Measurements from ENCODE around the gene SPRR2B.
"Not testable (repeated sequence)": the region's sequence is repeated elsewhere in the genome, so short reads cannot be mapped to it uniquely, and the experiment has no call there.

SPRR2B gene

GRCh38 chr1:153032677-153033308, 38.6 kb downstream of the SPRR2B start:
- no peak for DNase-seq

DNA sequence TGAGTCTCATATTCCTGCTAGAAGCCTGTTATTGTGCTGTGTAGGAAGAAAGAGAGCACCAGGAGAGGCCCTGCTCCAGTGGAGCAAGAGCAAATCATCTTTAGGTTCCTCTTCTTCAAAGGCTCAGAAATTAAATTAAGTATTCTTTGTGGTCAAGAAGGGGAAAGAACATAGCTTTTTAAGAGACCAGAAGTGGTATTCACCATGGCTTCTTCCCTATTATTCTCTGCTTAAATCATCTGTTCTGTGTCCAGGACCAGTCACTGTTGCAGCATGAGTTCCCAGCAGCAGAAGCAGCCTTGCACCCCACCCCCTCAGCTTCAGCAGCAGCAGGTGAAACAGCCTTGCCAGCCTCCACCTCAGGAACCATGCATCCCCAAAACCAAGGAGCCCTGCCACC, 39.3 kb downstream of the SPRR2B start:
- no peak for DNase-seq

- no peak for DNase-seq
Observed at GRCh38 chr1:153030895-153031294, 40.5 kb downstream of the SPRR2B start, which contains the start of gene SPRR1B. TSS of gene SPRR1B (plus strand) at chr1:153031203. CDS start at chr1:153032346, 1,143 bp downstream.

- DNase-seq, result no peak
Observed at GRCh38 chr1:153028766-153029165, 42.6 kb downstream of the SPRR2B start.

- DNase-seq, result no peak
Observed at GRCh38 chr1:153025797-153026196, 45.6 kb downstream of the SPRR2B start.

- no peak for DNase-seq
Observed at GRCh38 chr1:153024413-153024812, 47.0 kb downstream of the SPRR2B start.

DNA sequence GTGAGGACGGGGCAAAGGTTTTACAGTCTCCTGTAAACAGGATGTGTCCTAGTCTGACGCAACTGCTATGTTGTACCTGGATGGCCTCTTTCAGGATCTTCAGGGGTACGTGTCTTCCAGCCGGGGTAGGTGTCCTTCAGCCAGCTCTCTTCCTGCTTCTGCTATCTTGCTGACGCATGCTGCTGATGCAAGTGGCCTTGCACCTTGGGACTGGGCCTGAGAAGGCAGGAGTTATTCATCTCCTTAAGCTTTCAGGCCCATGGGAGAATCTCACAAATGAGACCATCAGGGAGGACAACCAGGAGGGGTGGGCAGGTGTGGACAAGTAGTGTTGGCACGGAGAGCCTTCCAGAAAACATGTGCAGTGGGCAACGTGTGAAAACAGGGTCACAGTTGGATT, 48.3 kb downstream of the SPRR2B start:
- DNase-seq, result no peak

DNA sequence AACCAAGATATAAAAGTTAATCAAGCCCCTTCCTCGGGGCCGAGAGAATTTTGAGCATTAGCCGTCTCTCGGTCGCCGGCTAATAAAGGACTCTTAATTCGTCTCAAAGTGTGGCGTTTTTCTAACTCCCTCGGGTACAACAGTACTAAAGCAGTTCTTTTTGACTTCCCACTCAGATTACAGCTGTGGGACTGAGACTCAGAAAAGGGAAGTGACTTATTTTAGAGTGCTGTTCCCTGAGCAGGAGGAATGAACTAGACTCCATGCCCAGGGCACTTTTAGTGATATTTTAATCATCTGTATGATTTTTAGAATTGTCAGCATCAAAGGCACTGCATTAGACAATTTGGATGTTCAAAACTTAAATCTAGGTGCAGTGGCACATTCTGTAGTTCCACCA, 49.1 kb downstream of the SPRR2B start:
- DNase-seq, result not testable (repeated sequence)

DNA sequence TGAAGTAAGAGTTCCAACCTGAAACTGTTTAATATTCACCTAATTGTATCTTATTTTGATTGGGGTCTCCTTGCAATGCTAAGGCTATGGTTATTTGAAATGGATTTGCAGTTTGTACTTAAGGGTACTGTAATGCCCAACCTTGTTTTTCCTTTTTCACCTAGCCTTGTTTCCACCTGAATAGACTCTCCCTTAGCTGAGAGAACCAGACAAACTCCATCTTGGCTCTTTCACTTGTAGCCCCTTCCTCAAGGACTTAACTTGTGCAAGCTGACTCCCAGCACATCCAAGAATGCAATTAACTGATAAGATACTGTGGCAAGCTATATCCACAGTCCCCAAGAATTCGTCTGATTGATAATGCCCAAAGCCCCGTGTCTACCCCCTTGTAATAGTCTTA, 49.6 kb downstream of the SPRR2B start:
- DNase-seq, result not testable (repeated sequence)

Data from amniotic stem cell (primary cell).